Stimulated activated CD4-positive, alpha-beta T cell treated with anti-CD3 and anti-CD28 coated beads, Interleukin-15, amount 100 ng/mL, for 24 hours (primary cell): ENCODE measurements around the gene WDR27.

Source experiments
- DNase-seq: peaks from one replicate; pipeline ENCODE4 v3.0.0-alpha.2; 2020

Gene WDR27

GRCh38 chr6:169558774-169559441, 142.9 kb downstream of the WDR27 start:
- no peak for DNase-seq

DNA sequence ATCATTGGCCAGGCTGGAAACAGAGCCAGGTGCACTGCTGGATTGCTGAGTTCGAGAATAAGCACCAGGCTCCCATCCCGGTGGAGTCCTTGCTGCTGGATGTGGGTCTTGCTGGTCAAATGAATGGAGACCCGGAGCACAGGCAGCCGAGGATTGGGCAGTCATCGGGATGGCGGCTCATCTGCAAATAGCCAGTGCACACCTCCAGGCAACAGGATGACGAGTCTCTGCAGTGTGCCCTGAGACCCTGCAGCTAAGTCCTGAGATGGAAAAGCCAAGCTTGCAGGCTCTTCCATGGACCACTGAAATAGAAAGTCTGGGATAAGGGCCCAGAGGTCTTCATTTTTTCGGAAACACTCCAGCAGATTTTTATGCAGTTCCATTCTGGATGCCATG, 143.5 kb downstream of the WDR27 start:
- no peak for DNase-seq

DNA sequence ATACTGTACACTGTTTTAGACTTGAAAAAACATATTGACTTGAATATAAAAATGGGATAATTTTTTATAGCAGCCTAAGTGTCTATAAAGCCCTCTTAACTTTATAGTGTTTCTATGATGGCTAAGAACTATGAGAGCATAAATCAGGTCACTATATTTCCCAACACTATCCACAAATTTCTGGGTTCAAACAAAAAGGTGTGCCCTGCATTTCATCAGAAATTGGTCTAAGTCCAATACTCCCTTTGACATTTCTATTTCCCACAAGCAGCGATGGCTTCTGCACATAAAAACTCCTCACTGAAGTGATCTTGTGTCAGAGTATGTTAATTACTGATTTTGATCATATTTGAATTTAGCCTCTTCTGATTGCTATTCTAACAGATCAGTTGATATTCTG, 143.9 kb downstream of the WDR27 start:
- DNase-seq: no peak

GRCh38 chr6:169556758-169557548, 144.9 kb downstream of the WDR27 start:
- peak; percentile 63 for DNase-seq

DNA sequence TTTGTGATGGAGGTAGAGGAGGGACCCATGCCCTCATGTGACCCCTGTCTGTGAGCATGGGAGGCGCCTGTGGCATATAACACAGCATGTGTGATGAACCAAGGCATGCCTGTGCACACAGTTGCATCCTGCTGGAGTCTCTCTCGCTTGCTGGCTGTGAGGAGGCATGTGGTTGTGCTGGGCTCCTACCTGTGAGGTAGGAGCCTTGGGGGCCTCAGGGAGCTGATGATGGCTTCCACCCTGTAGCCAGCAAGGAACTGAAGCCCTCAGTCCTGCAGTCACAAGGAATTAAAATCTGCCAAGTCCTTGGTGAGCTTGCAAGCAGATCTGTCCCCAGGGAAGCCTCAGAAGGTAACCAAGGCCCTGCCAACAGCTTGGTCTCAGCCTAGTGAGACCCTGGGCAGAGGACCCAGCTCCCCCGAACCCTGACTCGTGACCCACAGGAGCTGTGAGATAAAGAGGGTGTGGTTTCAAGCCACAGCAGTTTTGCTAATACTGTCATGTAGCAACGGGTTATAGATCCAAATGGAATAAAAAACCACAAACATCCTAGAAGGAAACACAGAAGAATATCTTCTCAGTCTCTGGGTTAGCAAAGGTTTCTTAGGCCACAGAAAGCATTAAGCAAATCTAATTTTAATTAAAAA, 145.7 kb downstream of the WDR27 start:
- DNase-seq: no peak

- DNase-seq: no peak
Observed at GRCh38 chr6:169545982-169546381, 155.8 kb downstream of the WDR27 start.

DNA sequence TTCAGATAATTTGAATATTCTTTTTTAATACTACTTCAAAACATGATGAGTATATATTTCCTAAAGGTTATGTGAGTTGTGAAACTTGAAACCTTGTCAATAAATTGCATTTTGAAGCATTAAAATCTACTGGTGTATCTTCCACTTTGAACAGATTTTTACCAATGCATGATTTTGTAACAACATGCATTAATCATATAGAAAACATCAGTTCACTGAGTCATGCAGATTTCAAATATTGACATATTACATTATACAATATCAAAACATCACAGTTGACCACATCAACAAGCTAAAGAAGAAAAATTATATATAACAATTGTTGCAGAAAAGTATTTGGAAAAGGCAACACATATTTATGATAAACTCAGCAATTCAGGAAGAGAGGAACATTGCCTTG, 158.1 kb downstream of the WDR27 start:
- DNase-seq: no peak

- no peak for DNase-seq
Observed at GRCh38 chr6:169542491-169542890, 159.3 kb downstream of the WDR27 start.

GRCh38 chr6:169539176-169539897, 162.5 kb downstream of the WDR27 start:
- DNase-seq: no peak

DNA sequence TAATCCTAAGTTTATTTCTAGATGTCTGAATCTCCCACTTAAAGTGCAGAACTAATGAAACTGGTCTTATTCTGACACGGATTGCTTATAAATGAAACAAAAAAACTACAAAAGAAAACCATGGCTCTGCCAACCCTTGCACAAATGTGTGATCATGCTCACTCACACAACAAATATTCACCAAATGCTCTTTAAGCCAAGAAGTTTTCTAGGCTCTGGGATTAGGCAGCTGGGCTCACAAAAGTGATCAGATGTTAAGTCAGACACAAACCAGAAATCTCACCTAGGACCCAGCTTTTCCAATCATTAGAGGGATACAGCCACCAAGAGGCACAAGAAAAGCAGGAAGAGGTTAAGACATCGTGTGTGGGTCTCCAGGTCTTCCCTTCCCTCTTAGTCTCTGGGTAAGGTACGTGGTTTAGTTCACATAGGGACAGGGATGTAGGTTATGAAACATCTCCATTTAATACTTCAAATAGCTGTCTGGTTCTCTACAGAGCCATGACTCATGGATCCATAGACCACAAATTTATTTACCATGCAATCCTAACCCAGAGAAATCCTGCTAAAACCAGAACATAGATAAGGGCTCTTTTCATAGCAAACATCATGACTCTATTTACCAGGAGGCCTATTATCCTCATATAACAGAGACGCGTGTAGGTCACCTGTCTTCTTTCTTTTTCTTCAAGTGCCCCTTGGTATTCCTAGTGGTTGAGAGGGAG, 165.2 kb downstream of the WDR27 start:
- no peak for DNase-seq

DNA sequence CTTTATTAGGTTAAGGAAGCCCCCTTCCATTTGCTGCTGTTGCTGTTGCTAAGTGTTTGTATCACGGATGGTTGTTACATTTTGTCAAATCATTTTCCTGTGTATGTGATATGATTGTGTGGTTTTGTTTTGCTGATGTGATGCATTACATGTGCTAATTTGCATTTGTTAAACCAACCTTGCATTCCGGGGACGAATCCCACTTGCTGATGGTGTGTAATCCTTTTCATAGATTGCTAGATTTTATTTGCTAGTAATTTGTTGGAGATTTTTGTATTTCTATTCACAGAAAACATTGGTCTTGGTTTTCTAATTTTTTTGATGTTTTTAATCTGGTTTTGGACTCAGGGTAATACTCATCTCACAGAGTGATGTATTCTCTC, 167.8 kb downstream of the WDR27 start:
- no peak for DNase-seq

GRCh38 chr6:169533301-169534038, 168.4 kb downstream of the WDR27 start:
- no peak for DNase-seq

DNA sequence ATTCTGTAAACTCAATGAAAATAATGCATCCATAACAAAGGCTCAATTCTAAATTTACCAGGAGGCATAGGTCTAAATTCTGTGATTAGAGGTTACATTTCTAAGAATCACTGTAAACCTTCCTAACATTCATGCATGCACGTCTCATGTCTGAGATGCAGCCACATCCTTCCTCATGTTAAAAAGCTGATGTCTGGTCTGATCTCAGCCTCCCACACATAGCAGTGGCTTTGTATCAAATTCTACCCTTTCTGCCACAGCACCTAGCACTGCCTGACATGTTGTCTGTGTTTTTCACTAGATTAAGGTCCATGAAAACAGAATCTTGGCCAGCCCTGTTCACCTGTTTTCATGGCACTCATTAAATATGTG, 171.1 kb downstream of the WDR27 start:
- peak; percentile 3 for DNase-seq

DNA sequence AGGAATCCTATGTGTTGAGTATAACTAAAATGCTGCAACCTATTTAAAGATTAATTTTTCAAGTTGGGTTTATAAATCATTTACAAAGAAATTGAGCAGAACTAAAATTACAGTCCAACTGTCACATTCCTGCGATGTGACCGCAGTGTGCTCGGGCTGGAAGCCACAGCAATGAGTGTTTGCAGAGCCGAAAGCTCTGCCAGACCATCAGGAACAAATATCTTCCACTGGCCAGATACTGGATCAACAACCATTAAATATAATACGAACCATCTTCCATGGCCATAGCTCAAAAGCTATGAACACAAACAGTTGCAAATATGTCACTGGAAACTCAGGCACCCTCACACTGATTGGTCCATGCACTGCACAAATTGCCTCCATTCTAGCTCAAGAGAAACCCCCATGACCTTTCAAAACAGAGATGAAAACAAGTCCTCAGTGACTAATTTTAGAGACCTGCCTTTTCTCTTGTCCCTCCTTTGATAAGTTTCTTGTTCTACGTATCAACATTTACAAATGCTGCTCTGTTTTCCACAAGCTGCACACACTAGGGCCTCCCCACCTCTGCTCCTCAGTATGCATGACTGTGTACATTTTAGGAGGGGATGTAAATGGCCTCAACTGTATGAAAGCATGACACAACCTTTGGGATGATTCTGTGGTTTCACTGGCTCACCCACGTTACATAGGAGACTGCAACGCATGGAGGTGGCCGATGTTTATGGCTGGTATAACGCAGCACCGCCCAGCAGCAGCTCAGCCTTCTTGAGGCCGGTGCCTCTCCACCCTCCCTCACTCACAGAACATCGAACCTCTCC, 171.7 kb downstream of the WDR27 start:
- peak; percentile 39 for DNase-seq

- DNase-seq: no peak
Observed at GRCh38 chr6:169528755-169529154, 173.1 kb downstream of the WDR27 start.

DNA sequence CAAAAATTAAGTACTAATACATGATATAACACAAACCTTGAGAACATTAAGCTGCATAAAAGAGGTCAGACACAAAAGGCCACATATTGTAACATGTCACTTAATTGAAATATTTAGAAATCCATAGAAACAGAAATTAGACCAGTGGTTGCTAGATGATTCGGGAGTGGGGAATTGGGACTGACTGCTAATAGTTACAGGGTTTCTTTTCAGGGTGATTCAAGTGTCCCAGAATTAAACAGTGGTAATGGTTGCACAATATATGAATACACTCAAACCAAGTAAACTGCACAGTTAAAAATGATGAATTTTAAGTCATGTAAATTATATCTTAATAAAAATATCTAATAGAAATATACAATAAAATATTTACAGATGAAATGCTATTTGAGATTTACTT, 174.5 kb downstream of the WDR27 start:
- no peak for DNase-seq

DNA sequence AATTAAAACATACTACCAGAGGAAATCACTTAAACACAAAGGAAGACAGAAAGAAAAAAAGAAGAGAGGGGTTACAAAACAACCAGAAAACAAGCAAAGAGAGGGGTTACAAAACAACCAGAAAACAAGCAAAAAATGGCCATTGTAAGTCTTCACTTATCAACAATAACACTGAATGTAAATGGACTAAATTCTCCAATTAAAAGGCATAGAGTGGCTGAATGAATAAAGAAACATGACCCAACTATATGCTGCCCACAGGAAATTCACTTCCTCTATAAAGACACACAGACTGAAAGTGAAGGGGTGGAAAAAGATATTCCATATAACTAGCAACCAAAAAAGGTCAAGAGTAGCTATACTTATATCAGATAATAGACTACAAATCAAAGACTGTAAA, 180.0 kb downstream of the WDR27 start:
- DNase-seq: no peak

DNA sequence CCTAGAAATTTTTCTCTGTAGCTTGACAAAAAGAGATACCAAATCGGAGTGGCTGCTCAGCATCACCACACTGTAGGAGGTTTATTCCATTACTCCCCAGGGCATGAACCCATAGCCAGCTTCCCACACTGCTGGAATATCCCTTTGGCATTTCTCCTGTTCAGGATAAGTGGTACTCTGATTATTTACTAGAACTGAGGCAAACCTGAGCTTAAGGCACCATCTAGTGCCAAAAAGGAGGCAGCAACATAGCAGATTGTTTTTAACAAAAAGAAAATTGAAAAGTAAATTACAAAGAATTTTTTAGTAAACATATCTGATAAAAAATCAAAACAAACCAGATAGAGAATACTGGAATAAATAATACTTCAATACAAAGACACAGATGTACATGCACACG, 181.7 kb downstream of the WDR27 start:
- DNase-seq: no peak

DNA sequence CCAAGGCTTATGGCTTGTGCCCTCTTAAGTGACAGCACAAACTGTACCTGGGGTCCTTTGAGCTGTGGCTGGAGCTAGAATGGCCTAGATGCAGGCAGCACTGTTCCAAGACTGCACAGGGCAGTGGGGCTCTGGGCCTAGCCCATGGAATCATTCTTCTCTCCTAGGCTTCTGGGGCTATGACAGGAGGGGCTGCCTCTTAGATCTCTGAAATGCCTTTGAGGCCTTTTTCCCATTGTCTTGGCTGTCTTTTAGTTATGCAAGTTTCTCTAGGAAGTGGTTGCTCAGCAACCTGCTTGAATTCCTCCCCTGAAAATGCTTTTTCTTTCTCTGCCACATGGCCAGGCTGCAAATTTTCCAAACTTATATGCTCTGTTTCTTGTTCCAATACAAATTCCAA, 183.4 kb downstream of the WDR27 start:
- DNase-seq: no peak

GRCh38 chr6:169513478-169514193, 188.2 kb downstream of the WDR27 start:
- no peak for DNase-seq
